Keratinocyte (primary cell): ENCODE measurements around the gene IL23A.

Experiments used
- CTCF ChIP-seq, 3 experiments: IDR thresholded peaks in 1 of 3; conservative IDR thresholded peaks in 1 of 3; optimal IDR thresholded peaks in 1 of 3; 2 replicates in 2 of 3; 3 replicates in 1 of 3; pipeline versions ENCODE3 to v1.5.1; 2011; ENCODE audit warnings: low read length in 3 of 3, mild to moderate bottlenecking in 3 of 3, moderate library complexity in 2 of 3, control low read depth in 1 of 3, inconsistent platforms in 1 of 3; ENCODE audit not compliant: insufficient read depth in 2 of 3; ENCODE audit errors: extremely low read depth in 1 of 3
- EZH2 ChIP-seq: IDR thresholded peaks from one replicate; pipeline ENCODE4 v1.6.1; 2012; ENCODE audit warnings: inconsistent platforms, mild to moderate bottlenecking, low read length, moderate library complexity

- TF ChIP-seq CTCF (optimal IDR thresholded peaks at IDR 0.05 in 1 of 3, IDR thresholded peaks at IDR 0.05 in 1 of 3, conservative IDR thresholded peaks at IDR 0.05 in 1 of 3; ENCODE audit: extremely low read depth in 1 of 3, insufficient read depth in 2 of 3, low read length in 3 of 3) (no peak), EZH2 (no peak)
Observed at GRCh38 chr12:56300644-56301464, 37.8 kb upstream of the IL23A start.
